ENCODE data around the gene ARID5B.
A peak's percentile ranks its signal among the peaks of the same experiment; 100 is the strongest.

ARID5B gene

GRCh38 chr10:62011558-62011957 is 110.1 kb downstream of the ARID5B start:
- H4K8ac ChIP-seq (ENCODE audit: low read depth, low read length) = no peak overlapping the region
- no peak overlapping the region for H4K91ac ChIP-seq (ENCODE audit: low read depth, low read length)
- no peaks in the 10 kb centered on the region for H3K36me3 ChIP-seq (ENCODE audit: control insufficient read depth in 1 of 2, insufficient read depth in 2 of 2, low read length in 2 of 2)
- peak overlapping the region; percentile 6 for H3K27ac ChIP-seq (ENCODE audit: low read depth, low read length)
- peaks cover 6% of the 10 kb centered on the region in 2 experiments for H3K4me1 ChIP-seq (ENCODE audit: control insufficient read depth in 1 of 2, insufficient read depth in 2 of 2, low read length in 2 of 2)
- H4K12ac ChIP-seq (ENCODE audit: low read depth, low read length) = no peak overlapping the region
- no CpG with 5 or more reads among the region's 5 CpGs for WGBS (ENCODE audit: extremely low coverage, insufficient coverage, insufficient read length)
- H3K4me3 ChIP-seq (ENCODE audit: low read depth, low read length) = no peak overlapping the region
- H3K18ac ChIP-seq (ENCODE audit: low read length) = no peak overlapping the region
- peaks cover 2% of the 10 kb centered on the region for H3K79me1 ChIP-seq (ENCODE audit: low read length)
- H2BK12ac ChIP-seq (ENCODE audit: low read length) = no peak overlapping the region
- no peak overlapping the region for H3K4me2 ChIP-seq (ENCODE audit: low read length)
- no peak overlapping the region for H3K4ac ChIP-seq (ENCODE audit: low read depth, low read length)
- no peak overlapping the region for H2BK120ac ChIP-seq (ENCODE audit: insufficient read depth, low read length, poor library complexity)
- no peak overlapping the region for H2AK5ac ChIP-seq (ENCODE audit: low read length)
- H3K23ac ChIP-seq (ENCODE audit: low read length) = no peak overlapping the region
- H2AFZ ChIP-seq (ENCODE audit: insufficient read depth, low read length, poor library complexity) = no peak overlapping the region
- H3K9me3 ChIP-seq (ENCODE audit: insufficient read depth, low read depth, low read length) = no peaks in the 10 kb centered on the region
- no peaks in the 10 kb centered on the region for H3K27me3 ChIP-seq (ENCODE audit: insufficient read depth, low read length)
- no peak overlapping the region for H3K14ac ChIP-seq (ENCODE audit: low read length)
- peak in 1 of 2 donors; percentile 48 for DNase-seq
- H3K9ac ChIP-seq (ENCODE audit: low read length) = no peak overlapping the region
- no peaks in the 10 kb centered on the region for H3K79me2 ChIP-seq (ENCODE audit: control insufficient read depth, insufficient read depth, low read length, poor library complexity)
- no peak overlapping the region for H2BK5ac ChIP-seq (ENCODE audit: low read depth, low read length, poor library complexity)

- Histone ChIP-seq H3K27ac (ENCODE audit: low read depth, low read length) (peak overlapping the region; percentile 69), H4K12ac (ENCODE audit: low read depth, low read length) (no peak overlapping the region), H3K18ac (ENCODE audit: low read length) (no peak overlapping the region), H3K36me3 (ENCODE audit: control insufficient read depth in 1 of 2, insufficient read depth in 2 of 2, low read length in 2 of 2) (no peaks in the 10 kb centered on the region), H3K4ac (ENCODE audit: low read depth, low read length) (no peak overlapping the region), H3K23ac (ENCODE audit: low read length) (no peak overlapping the region), H4K8ac (ENCODE audit: low read depth, low read length) (no peak overlapping the region), H3K27me3 (ENCODE audit: insufficient read depth, low read length) (no peaks in the 10 kb centered on the region), H3K9ac (ENCODE audit: low read length) (no peak overlapping the region), H2BK12ac (ENCODE audit: low read length) (no peak overlapping the region), H3K4me2 (ENCODE audit: low read length) (no peak overlapping the region), H2AFZ (ENCODE audit: insufficient read depth, low read length, poor library complexity) (no peak overlapping the region), H4K91ac (ENCODE audit: low read depth, low read length) (peak overlapping the region; percentile 50), H3K14ac (ENCODE audit: low read length) (peak overlapping the region; percentile 9), H2BK120ac (ENCODE audit: insufficient read depth, low read length, poor library complexity) (peak overlapping the region; percentile 29), H2BK5ac (ENCODE audit: low read depth, low read length, poor library complexity) (peak overlapping the region; percentile 4), H3K79me1 (ENCODE audit: low read length) (peaks cover 2% of the 10 kb centered on the region), H2AK5ac (ENCODE audit: low read length) (no peak overlapping the region), H3K9me3 (ENCODE audit: insufficient read depth, low read depth, low read length) (no peaks in the 10 kb centered on the region), H3K4me3 (ENCODE audit: low read depth, low read length) (no peak overlapping the region), H3K4me1 (ENCODE audit: control insufficient read depth in 1 of 2, insufficient read depth in 2 of 2, low read length in 2 of 2) (peaks cover 6 to 8% of the 10 kb centered on the region in 2 experiments), H3K79me2 (ENCODE audit: control insufficient read depth, insufficient read depth, low read length, poor library complexity) (no peaks in the 10 kb centered on the region)
- WGBS (ENCODE audit: extremely low coverage, insufficient coverage, insufficient read length) = no CpG with 5 or more reads among the region's 6 CpGs
- peak; percentile 78 to 87 for DNase-seq
These were observed 110.8 kb downstream of the ARID5B start for GRCh38 chr10:62012318-62012717.

GRCh38 chr10:62014510-62014909 is 113.0 kb downstream of the ARID5B start:
- no peaks in the 10 kb centered on the region for H3K27me3 ChIP-seq (ENCODE audit: insufficient read depth, low read length)
- no peak overlapping the region for H2BK12ac ChIP-seq (ENCODE audit: low read length)
- H2BK5ac ChIP-seq (ENCODE audit: low read depth, low read length, poor library complexity) = no peak overlapping the region
- WGBS (ENCODE audit: extremely low coverage, insufficient coverage, insufficient read length) = no CpG with 5 or more reads among the region's 3 CpGs
- H3K4me3 ChIP-seq (ENCODE audit: low read depth, low read length) = no peak overlapping the region
- no peak overlapping the region for H3K18ac ChIP-seq (ENCODE audit: low read length)
- DNase-seq = peak in 1 of 2 donors; percentile 56
- no peak overlapping the region for H3K4ac ChIP-seq (ENCODE audit: low read depth, low read length)
- H3K4me2 ChIP-seq (ENCODE audit: low read length) = no peak overlapping the region
- H3K9me3 ChIP-seq (ENCODE audit: insufficient read depth, low read depth, low read length) = no peaks in the 10 kb centered on the region
- no peak overlapping the region for H3K14ac ChIP-seq (ENCODE audit: low read length)
- no peak overlapping the region for H4K91ac ChIP-seq (ENCODE audit: low read depth, low read length)
- no peak overlapping the region for H2AK5ac ChIP-seq (ENCODE audit: low read length)
- H4K12ac ChIP-seq (ENCODE audit: low read depth, low read length) = no peak overlapping the region
- no peaks in the 10 kb centered on the region for H3K79me1 ChIP-seq (ENCODE audit: low read length)
- H3K23ac ChIP-seq (ENCODE audit: low read length) = no peak overlapping the region
- no peak overlapping the region for H3K9ac ChIP-seq (ENCODE audit: low read length)
- H2BK120ac ChIP-seq (ENCODE audit: insufficient read depth, low read length, poor library complexity) = no peak overlapping the region
- peaks cover 6% of the 10 kb centered on the region in 2 experiments for H3K4me1 ChIP-seq (ENCODE audit: control insufficient read depth in 1 of 2, insufficient read depth in 2 of 2, low read length in 2 of 2)
- no peaks in the 10 kb centered on the region for H3K79me2 ChIP-seq (ENCODE audit: control insufficient read depth, insufficient read depth, low read length, poor library complexity)
- H3K27ac ChIP-seq (ENCODE audit: low read depth, low read length) = no peak overlapping the region
- H2AFZ ChIP-seq (ENCODE audit: insufficient read depth, low read length, poor library complexity) = no peak overlapping the region
- H3K36me3 ChIP-seq (ENCODE audit: control insufficient read depth in 1 of 2, insufficient read depth in 2 of 2, low read length in 2 of 2) = no peaks in the 10 kb centered on the region
- no peak overlapping the region for H4K8ac ChIP-seq (ENCODE audit: low read depth, low read length)

GRCh38 chr10:62015994-62016393 is 114.5 kb downstream of the ARID5B start:
- no CpG with 5 or more reads among the region's 6 CpGs for WGBS (ENCODE audit: extremely low coverage, insufficient coverage, insufficient read length)

More at GRCh38 chr10:62015994-62016393, 114.5 kb downstream of the ARID5B start:
- no peak overlapping the region for H2AFZ ChIP-seq (ENCODE audit: insufficient read depth, low read length, poor library complexity)
- H3K4me2 ChIP-seq (ENCODE audit: low read length) = no peak overlapping the region
- no peak overlapping the region for H3K23ac ChIP-seq (ENCODE audit: low read length)
- peaks cover 5% of the 10 kb centered on the region for H3K79me1 ChIP-seq (ENCODE audit: low read length)
- H4K12ac ChIP-seq (ENCODE audit: low read depth, low read length) = no peak overlapping the region
- H3K18ac ChIP-seq (ENCODE audit: low read length) = no peak overlapping the region
- H4K8ac ChIP-seq (ENCODE audit: low read depth, low read length) = no peak overlapping the region
- no peak overlapping the region for H4K91ac ChIP-seq (ENCODE audit: low read depth, low read length)
- no peak overlapping the region for H2BK5ac ChIP-seq (ENCODE audit: low read depth, low read length, poor library complexity)
- no peak overlapping the region for H3K4ac ChIP-seq (ENCODE audit: low read depth, low read length)
- no peak overlapping the region for H3K27ac ChIP-seq (ENCODE audit: low read depth, low read length)
- no peak overlapping the region for H3K9ac ChIP-seq (ENCODE audit: low read length)
- DNase-seq = peak; percentile 92 to 93
- H3K4me1 ChIP-seq (ENCODE audit: control insufficient read depth in 1 of 2, insufficient read depth in 2 of 2, low read length in 2 of 2) = peaks cover 6 to 8% of the 10 kb centered on the region in 2 experiments
- no peaks in the 10 kb centered on the region for H3K36me3 ChIP-seq (ENCODE audit: control insufficient read depth in 1 of 2, insufficient read depth in 2 of 2, low read length in 2 of 2)
- H3K14ac ChIP-seq (ENCODE audit: low read length) = no peak overlapping the region
- no peaks in the 10 kb centered on the region for H3K27me3 ChIP-seq (ENCODE audit: insufficient read depth, low read length)
- H3K79me2 ChIP-seq (ENCODE audit: control insufficient read depth, insufficient read depth, low read length, poor library complexity) = no peaks in the 10 kb centered on the region
- H3K4me3 ChIP-seq (ENCODE audit: low read depth, low read length) = no peak overlapping the region
- no peaks in the 10 kb centered on the region for H3K9me3 ChIP-seq (ENCODE audit: insufficient read depth, low read depth, low read length)
- H2BK120ac ChIP-seq (ENCODE audit: insufficient read depth, low read length, poor library complexity) = no peak overlapping the region
- H2AK5ac ChIP-seq (ENCODE audit: low read length) = no peak overlapping the region
- no peak overlapping the region for H2BK12ac ChIP-seq (ENCODE audit: low read length)
